ENCODE measurements around the gene CSPG4.

- TF ChIP-seq CTCF (IDR thresholded peaks at IDR 0.05) (no peak), EZH2 (IDR thresholded peaks at IDR 0.05; ENCODE audit: borderline replicate concordance, insufficient read depth, low read depth, low read length, poor library complexity, severe bottlenecking) (no peak)
These were observed 18.9 kb upstream of the CSPG4 start for GRCh38 chr15:75731248-75732151.
